ENCODE data around the gene CACNA2D3. TPM values are rescaled to one million over a fixed set of nuclear protein-coding genes. Genes with fewer than 3 reads are reported as not detected.

Gene CACNA2D3
- total RNA-seq, 2 experiments from 2014 or later, result not detected

DNA sequence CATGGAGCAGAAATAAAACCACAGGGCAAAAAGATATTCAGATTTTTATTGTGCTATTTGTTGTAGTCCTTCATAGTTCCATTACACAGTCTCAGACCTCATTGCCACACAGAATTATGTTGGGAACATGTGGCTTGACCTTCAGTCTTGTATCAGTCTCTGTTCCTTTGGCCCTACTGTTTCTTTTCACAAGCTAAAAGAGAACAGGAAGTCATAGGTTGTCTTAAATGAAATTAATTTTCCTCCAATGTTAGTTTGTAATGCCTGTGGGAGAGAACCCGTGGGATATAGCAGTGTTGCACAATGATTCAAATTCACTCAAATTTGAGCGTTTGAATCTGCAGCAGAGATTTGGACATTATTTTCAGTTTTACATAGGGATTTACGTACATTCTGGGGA lies 445.6 kb downstream of the CACNA2D3 start:
- H3K36me3 Mint-ChIP-seq, result no peaks in the 10 kb centered on the region
- no peaks in the 10 kb centered on the region for H3K27me3 Mint-ChIP-seq
- POLR2A ChIA-PET, result no interaction called here
- no peak overlapping the region for H3K4me3 Mint-ChIP-seq
- no peak for DNase-seq
- no peak overlapping the region for H3K27ac Mint-ChIP-seq
- H3K9me3 Mint-ChIP-seq, result no peaks in the 10 kb centered on the region
- no peaks in the 10 kb centered on the region for H3K4me1 Mint-ChIP-seq
- no peak for ATAC-seq (ENCODE audit: low read depth)

DNA sequence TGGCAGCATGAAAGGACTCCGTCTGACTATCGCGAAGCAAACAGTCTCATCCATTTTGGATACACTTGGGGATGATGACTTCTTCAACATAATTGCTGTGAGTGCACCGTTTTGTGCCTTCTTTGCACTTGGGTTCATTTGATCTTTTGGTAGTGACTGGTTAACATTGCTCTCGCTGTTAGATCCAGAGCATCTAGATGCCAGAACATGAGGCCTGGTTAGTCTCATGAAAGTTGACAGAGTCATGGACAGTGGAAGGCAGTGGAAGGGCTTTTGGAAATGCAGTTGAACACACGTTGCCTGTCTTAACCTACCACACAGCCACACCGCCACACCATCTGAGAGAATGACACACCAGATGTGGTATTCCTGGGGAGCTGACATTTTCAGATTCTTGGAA lies 447.7 kb downstream of the CACNA2D3 start:
- DNase-seq, result no peak
- POLR2A ChIA-PET, result no interaction called here
- no peaks in the 10 kb centered on the region for H3K36me3 Mint-ChIP-seq
- no peaks in the 10 kb centered on the region for H3K4me1 Mint-ChIP-seq
- no peak overlapping the region for H3K4me3 Mint-ChIP-seq
- ATAC-seq (ENCODE audit: low read depth), result no peak
- H3K27ac Mint-ChIP-seq, result no peak overlapping the region
- no peaks in the 10 kb centered on the region for H3K9me3 Mint-ChIP-seq
- no peaks in the 10 kb centered on the region for H3K27me3 Mint-ChIP-seq

DNA sequence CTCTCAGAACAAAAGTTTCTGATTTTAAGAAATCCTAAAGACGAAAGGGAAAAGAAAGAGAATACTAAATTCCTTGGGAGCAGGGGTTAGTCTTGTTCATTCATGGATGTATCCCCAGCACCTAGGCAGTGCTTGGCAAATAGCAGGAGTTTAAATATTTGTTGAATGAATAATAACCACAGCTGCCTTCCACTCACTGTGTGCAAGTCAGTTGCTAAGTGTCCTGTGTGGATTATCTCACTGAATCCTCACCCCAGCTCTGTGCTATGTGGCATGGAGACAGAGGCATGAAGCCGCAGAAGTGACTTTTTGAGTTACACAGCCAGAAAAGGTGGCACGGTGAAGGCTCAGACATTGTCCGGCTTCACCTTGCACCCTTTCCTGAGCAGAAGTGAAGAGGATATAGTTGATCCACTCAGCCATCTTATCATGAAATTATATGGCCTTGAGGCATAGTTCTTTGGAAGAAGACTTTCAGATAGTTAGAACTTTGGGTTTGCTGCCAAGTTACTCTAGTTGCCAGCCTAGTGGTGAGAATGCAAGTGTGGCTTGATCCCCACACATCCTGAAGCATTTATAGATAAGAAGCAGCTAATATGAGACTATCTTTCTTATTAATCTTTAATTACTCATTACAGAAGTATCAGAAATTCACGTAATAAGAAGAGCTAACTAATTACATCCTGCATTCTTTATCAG lies 450.0 kb downstream of the CACNA2D3 start:
- H3K4me1 Mint-ChIP-seq, result no peaks in the 10 kb centered on the region
- ATAC-seq (ENCODE audit: low read depth) (no peak), DNase-seq (no peak)
- H3K27ac Mint-ChIP-seq, result no peak overlapping the region
- no peaks in the 10 kb centered on the region for H3K9me3 Mint-ChIP-seq
- no peaks in the 10 kb centered on the region for H3K36me3 Mint-ChIP-seq
- POLR2A ChIA-PET, result no interaction called here
- no peaks in the 10 kb centered on the region for H3K27me3 Mint-ChIP-seq
- no peak overlapping the region for H3K4me3 Mint-ChIP-seq

DNA sequence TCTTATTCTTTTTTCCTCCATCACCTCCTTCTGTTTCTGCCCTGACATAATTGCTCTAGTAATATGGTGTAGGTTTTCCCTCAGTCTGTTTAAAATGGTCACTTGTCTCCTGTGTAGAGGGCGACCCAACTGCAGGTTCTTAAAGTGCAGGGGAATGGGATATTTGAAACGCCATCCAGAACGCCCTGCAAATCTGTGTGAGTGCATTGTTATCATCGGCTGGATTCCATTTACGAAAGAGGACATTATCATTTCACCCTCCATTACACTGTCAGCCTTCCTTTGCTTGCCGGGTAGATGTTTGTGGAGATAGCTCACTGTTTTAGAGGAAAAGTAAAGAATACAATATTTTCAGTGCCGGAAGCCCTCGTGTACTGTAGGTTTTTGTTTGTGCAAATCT lies 451.5 kb downstream of the CACNA2D3 start:
- no peaks in the 10 kb centered on the region for H3K36me3 Mint-ChIP-seq
- DNase-seq (no peak), ATAC-seq (ENCODE audit: low read depth) (no peak)
- H3K9me3 Mint-ChIP-seq, result no peaks in the 10 kb centered on the region
- POLR2A ChIA-PET, result no interaction called here
- H3K4me1 Mint-ChIP-seq, result no peaks in the 10 kb centered on the region
- H3K27ac Mint-ChIP-seq, result no peak overlapping the region
- H3K4me3 Mint-ChIP-seq, result no peak overlapping the region
- H3K27me3 Mint-ChIP-seq, result no peaks in the 10 kb centered on the region

DNA sequence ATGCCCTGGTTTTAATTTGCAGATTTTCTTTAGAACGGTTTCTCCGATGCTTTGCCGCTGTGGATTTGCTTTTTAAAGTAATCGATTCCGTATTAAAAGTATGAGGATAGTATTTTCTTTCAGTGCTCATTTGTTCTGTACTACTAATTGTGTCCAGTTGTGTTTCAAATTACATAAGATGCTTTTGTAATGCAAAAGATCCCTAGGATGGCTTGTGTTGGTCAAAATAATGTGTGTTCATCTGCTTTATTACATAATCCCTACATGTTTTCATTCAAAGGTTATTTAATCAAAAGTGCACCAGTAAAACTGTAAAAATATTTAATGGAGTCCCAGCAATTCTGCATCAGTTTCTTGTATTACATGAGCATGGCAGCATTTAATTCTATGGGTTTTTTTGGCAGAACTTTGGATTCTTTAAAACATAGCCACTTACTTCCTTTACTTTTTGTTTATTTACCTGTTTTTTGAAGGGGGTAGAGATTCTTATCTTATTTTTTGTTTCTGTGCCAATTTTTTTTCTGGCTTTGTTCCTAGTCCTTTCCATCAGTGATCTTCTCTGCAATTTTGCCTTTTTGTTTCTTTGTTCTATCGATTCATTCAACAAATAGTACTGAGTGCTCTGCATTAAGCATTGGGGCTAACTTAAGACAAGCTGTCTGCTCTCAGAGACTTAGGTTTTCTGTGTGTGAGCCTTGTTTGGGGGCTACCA lies 452.7 kb downstream of the CACNA2D3 start:
- Mint-ChIP-seq H3K27me3 (no peaks in the 10 kb centered on the region), H3K36me3 (no peaks in the 10 kb centered on the region), H3K4me3 (no peak overlapping the region), H3K4me1 (no peaks in the 10 kb centered on the region), H3K27ac (no peak overlapping the region), H3K9me3 (peaks cover 1% of the 10 kb centered on the region)
- no peak for ATAC-seq (ENCODE audit: low read depth)
- POLR2A ChIA-PET, result no interaction called here
- no peak for DNase-seq

DNA sequence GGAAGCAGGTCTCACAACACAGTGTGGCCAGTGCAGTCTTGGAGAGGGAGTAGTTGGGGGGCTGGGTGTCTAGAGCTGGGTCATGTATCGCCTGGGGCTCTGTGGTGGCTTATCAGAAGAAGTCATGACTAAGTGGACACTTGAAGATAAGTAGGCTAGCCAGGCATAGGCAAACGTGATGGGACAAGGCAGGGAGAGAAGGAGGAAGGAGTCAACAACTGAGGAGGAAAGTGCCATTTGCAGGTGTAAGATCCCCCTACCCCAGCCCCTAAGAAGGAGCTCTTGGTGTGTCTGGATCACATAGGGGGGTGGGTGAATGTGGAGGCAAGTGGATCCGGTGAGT lies 453.2 kb downstream of the CACNA2D3 start:
- POLR2A ChIA-PET, result no interaction called here
- Mint-ChIP-seq H3K36me3 (no peaks in the 10 kb centered on the region), H3K27me3 (no peaks in the 10 kb centered on the region), H3K27ac (no peak overlapping the region), H3K9me3 (peaks cover 1% of the 10 kb centered on the region), H3K4me3 (no peak overlapping the region), H3K4me1 (no peaks in the 10 kb centered on the region)
- DNase-seq (no peak), ATAC-seq (ENCODE audit: low read depth) (no peak)

DNA sequence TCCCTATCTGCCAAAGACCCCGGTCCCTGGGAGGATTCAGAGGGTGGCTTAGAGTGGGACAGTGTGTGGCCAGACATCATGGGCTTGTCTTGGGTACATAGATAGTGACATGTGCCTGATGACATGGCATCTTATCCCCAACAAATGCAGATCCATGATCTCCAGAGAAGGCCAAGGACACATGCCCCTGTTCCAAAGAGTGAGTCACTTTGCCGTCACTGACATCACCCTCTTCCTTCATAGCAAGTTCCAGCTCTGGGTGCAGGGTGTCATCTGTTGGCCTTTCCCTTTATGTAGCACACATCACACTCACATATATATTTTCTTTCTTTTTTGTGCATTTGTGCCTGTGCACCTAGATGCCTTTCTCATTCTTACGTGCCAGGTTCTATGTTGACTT lies 455.0 kb downstream of the CACNA2D3 start:
- Mint-ChIP-seq H3K36me3 (no peaks in the 10 kb centered on the region), H3K27ac (no peak overlapping the region), H3K9me3 (peaks cover 1% of the 10 kb centered on the region), H3K4me1 (no peaks in the 10 kb centered on the region), H3K4me3 (no peak overlapping the region), H3K27me3 (no peaks in the 10 kb centered on the region)
- ATAC-seq (ENCODE audit: low read depth) (no peak), DNase-seq (no peak)
- POLR2A ChIA-PET, result no interaction called here

DNA sequence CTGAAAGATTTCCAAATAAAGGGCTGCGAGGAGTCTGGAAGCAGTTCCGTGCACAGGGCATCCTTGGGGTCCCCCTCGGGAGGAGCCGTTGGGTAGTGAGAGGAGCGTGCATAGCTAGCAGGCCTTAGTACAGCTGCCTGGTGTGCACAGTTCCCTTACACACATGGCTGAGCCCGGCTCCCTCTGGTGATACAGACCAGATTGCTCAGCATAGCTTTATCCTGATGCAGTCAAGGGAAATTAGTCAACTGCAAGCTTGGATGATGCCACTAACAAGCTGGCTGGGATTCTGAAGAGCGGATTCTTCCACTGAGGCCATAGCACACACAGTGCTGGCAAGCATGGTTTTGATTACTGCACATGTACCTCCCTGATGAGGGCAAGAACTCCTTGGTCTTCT lies 456.1 kb downstream of the CACNA2D3 start:
- Mint-ChIP-seq H3K4me3 (no peak overlapping the region), H3K27ac (no peak overlapping the region), H3K4me1 (no peaks in the 10 kb centered on the region), H3K27me3 (no peaks in the 10 kb centered on the region), H3K9me3 (peaks cover 1% of the 10 kb centered on the region), H3K36me3 (no peaks in the 10 kb centered on the region)
- DNase-seq, result no peak
- no peak for ATAC-seq (ENCODE audit: low read depth)
- POLR2A ChIA-PET, result no interaction called here

DNA sequence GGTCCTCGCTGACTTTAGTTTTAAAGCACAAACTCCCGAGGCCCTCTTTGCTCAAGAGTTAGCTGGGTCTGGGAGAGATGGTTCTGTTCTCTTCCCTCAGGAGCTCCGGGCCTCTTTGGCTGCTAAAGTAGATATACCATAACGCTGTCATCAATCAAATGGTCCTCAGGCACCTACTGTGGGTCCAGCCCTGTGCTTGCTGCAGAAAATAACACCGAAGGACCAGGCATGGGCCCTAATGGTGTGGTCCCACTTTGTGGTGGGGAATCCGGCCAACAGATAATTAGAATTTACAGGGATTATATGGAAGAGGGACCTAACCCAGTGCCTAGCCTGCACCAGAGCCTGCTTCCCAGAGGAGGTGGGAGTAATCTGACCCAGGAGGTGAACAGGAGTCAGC lies 458.1 kb downstream of the CACNA2D3 start:
- Mint-ChIP-seq H3K4me1 (no peaks in the 10 kb centered on the region), H3K4me3 (no peak overlapping the region), H3K9me3 (peaks cover 1% of the 10 kb centered on the region), H3K36me3 (no peaks in the 10 kb centered on the region), H3K27ac (no peak overlapping the region), H3K27me3 (no peaks in the 10 kb centered on the region)
- ATAC-seq (ENCODE audit: low read depth) (no peak), DNase-seq (no peak)
- POLR2A ChIA-PET, result no interaction called here

DNA sequence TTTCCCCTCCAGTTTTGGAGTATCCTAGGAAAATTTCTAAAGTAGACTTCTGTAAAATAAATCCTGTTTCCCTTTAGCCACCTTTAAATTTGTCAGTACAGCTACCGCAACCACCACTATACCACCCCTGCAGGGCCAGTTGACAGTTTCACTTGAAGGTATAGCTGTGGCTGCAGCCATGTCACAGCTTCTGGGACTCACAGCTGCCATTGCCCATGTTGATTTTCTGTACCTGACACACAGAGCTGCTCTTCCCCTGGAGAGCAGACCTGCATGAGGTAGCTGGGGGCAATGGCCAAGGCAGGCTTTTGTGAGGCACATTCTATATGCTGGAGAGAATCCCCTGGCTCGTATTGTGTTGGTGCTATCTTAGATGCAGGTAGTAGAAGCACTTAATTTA lies 460.1 kb downstream of the CACNA2D3 start:
- POLR2A ChIA-PET, result no interaction called here
- no peaks in the 10 kb centered on the region for H3K36me3 Mint-ChIP-seq
- DNase-seq (no peak), ATAC-seq (ENCODE audit: low read depth) (no peak)
- no peak overlapping the region for H3K27ac Mint-ChIP-seq
- H3K4me3 Mint-ChIP-seq, result no peak overlapping the region
- no peaks in the 10 kb centered on the region for H3K4me1 Mint-ChIP-seq
- H3K9me3 Mint-ChIP-seq, result peaks cover 1% of the 10 kb centered on the region
- no peaks in the 10 kb centered on the region for H3K27me3 Mint-ChIP-seq

DNA sequence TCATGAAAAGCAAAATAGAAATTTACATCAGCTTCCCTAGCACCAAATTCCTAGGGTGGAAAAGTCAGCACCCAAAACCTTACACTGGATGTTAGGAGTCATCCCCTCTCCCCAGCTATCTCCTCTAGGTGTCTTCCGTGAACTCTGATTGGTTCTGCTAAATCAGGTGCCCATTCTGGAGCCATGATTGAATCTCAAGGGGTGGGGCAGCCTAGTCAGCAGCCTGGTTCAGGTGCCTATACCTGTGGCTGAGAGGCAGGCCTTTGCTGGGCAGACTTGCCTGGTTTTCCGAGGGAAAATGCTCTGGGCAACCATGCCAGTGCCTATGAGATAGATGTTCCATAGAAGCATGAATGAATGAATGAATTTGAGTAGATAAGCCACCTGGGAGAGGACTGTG lies 468.8 kb downstream of the CACNA2D3 start:
- H3K27ac Mint-ChIP-seq, result no peak overlapping the region
- no peaks in the 10 kb centered on the region for H3K27me3 Mint-ChIP-seq
- ATAC-seq (ENCODE audit: low read depth) (no peak), DNase-seq (no peak)
- no peaks in the 10 kb centered on the region for H3K36me3 Mint-ChIP-seq
- H3K4me1 Mint-ChIP-seq, result no peaks in the 10 kb centered on the region
- no peak overlapping the region for H3K4me3 Mint-ChIP-seq
- POLR2A ChIA-PET, result no interaction called here
- H3K9me3 Mint-ChIP-seq, result no peaks in the 10 kb centered on the region

DNA sequence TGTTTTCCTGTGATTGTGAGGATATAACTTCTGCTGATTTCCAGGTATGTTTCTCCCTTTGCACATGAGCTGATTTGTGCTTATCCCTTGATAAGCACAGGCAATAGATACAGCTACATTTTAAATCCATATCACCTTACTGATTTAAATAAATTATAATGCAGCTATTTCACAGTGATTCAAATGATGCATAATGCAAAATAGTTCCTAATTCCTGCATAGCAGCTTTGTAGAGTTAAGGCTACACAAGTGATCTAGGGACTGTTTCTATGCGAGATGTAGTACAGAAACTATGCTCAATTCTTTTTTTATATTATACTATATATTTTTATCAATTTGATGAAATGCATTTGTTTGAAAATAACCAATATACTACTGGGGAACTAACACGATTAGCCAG lies 471.3 kb downstream of the CACNA2D3 start:
- Mint-ChIP-seq H3K4me1 (no peaks in the 10 kb centered on the region), H3K9me3 (no peaks in the 10 kb centered on the region), H3K4me3 (no peak overlapping the region), H3K36me3 (no peaks in the 10 kb centered on the region), H3K27me3 (no peaks in the 10 kb centered on the region), H3K27ac (no peak overlapping the region)
- POLR2A ChIA-PET, result no interaction called here
- ATAC-seq (ENCODE audit: low read depth) (no peak), DNase-seq (no peak)

DNA sequence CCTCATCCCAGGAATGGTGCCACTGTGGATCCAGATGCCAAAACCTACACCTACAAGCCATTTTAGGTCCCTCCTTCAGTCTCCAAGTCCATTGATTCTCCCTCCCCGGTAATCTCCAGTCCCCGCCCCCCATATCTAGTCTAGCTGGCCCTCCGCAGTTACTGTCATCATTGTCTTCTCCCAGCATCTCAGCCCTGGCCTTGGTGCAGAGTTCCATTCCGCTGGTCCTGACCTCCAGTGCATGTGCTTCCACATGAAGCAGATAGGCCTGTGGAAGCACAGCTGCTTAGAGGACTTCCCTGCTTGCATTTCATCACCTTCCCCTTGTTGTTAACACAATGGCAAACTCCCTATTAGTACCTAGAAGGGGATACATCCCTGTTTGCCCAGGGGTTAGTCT lies 473.7 kb downstream of the CACNA2D3 start:
- no peak for ATAC-seq (ENCODE audit: low read depth)
- no peaks in the 10 kb centered on the region for H3K36me3 Mint-ChIP-seq
- no peaks in the 10 kb centered on the region for H3K4me1 Mint-ChIP-seq
- H3K9me3 Mint-ChIP-seq, result peaks cover 3% of the 10 kb centered on the region
- DNase-seq, result no peak
- H3K4me3 Mint-ChIP-seq, result no peak overlapping the region
- POLR2A ChIA-PET, result no interaction called here
- no peak overlapping the region for H3K27ac Mint-ChIP-seq
- no peaks in the 10 kb centered on the region for H3K27me3 Mint-ChIP-seq

DNA sequence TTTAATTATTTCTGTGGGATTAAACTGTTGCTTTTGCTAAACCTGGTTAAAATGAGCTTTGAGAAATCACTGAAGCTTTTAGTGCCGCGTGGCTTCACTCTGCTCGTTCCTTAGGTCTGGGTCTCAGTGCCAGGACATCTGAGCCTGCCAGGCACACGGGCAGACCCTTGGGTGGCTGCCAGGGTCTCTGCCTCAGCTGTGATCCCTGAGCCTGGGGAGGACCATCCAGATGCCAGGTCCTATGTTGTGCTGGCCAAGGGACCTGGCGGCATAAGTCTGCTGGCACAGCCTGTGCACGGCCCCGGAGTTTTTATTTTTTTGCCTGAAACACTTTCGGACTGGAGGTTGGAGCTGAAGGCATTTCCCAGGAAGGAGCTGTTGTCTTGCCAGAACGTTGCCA lies 477.4 kb downstream of the CACNA2D3 start:
- H3K4me3 Mint-ChIP-seq, result no peak overlapping the region
- POLR2A ChIA-PET, result no interaction called here
- no peaks in the 10 kb centered on the region for H3K4me1 Mint-ChIP-seq
- H3K27ac Mint-ChIP-seq, result no peak overlapping the region
- peaks cover 3% of the 10 kb centered on the region for H3K9me3 Mint-ChIP-seq
- H3K36me3 Mint-ChIP-seq, result no peaks in the 10 kb centered on the region
- ATAC-seq (ENCODE audit: low read depth) (no peak), DNase-seq (no peak)
- H3K27me3 Mint-ChIP-seq, result no peaks in the 10 kb centered on the region
